H7 (cell line): ENCODE data around the gene MAPK8IP1. TPM values are rescaled to one million over a fixed set of nuclear protein-coding genes. Genes with fewer than 3 reads are reported as not detected.

Source experiments
- DNase-seq: peaks from one replicate; pipeline ENCODE4 v3.0.0; 2012
- H3K27me3 ChIP-seq: 2 replicates; pipeline ENCODE4 v1.6.0; 2011; ENCODE audit warnings: mild to moderate bottlenecking, low read length; ENCODE audit not compliant: control insufficient read depth, insufficient read depth
- H3K36me3 ChIP-seq: replicated peaks from 2 replicates; pipeline ENCODE4 v1.5.1; 2011; ENCODE audit warnings: low read length; ENCODE audit not compliant: control insufficient read depth, insufficient read depth
- H3K4me3 ChIP-seq: 2 replicates; pipeline ENCODE4 v1.5.1; 2011; ENCODE audit warnings: low read depth, mild to moderate bottlenecking, control low read depth, low read length, moderate library complexity; ENCODE audit not compliant: insufficient read depth
- total RNA-seq: library from RNA; depleted of rRNA; stranded (reverse); fragments of >200 nt; shearing (Covaris generic); gene quantifications from 2 replicates; pipeline ENCODE4 v1.2.3, GENCODE V29; 2014

The MAPK8IP1 gene
- total RNA-seq, 1 experiment from 2014 or later, result 15.3 TPM

DNA sequence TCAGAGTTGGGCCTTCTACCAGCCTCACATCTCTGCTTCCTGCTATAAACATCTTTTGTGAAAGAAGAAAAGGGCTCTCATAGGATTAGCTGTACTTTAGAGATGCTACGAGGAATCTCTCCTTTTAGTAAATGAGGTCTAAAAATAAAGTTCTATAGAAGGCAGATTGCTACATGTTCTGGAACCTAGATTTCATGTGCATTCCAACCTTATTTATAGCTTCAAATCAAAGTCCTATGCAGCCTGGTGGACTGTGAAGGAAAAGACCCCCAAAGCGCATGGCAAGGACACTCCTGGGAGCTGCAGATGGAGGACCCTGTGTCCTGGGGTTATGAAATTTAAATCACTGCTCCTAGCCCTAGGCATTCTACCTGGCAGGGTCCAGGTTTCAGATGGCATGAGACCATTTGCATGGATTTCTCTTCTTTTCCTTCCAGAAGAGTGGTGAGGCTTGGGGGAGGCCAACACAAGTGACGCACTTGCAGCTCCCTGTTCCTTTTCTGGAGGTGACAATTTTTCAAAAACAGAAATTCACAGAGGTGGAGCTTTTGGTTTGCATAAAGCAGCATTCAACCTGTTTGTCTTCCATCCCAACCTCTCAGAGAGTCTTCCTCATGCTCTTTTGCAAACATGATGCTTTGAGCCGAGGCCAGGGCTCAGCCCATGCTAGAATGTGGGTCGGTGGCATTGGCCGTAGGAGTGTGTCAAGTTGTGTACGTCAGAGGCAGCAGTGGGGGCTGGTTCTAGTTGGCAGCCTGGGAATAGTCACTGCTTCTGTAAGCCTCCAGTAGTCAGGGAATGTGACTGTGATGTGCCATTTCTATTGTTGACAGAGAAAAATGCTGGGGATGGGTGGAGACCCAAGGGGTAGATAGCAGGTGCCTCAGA is 31.9 kb upstream of the MAPK8IP1 start:
- no peak overlapping the region for H3K4me3 ChIP-seq
- H3K27me3 ChIP-seq, result no peaks in the 10 kb centered on the region; the same call in 1 of the 2 replicates

DNA sequence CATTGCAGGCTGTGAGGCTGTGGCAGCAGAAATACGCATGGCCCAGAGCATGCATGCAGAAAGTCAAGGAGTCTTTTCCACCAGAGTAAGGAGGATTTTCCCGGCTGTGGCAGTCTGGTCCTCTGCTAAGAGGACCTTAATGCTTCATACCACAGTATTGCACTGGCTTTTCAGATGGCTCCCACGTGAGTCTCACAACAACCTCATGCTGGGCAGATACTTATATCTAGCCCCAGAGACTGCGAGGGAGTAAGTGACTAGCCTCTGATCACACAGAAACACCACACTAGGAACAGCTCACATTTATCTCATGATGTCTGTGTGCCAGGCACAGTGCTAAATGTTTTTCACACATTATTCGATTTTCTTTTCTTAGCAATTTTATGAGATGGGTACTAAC is 30.1 kb upstream of the MAPK8IP1 start:
- no peak for DNase-seq
- Histone ChIP-seq H3K36me3 (peaks cover 1% of the 10 kb centered on the region; the same call in 1 of the 2 replicates), H3K4me3 (no peak overlapping the region), H3K27me3 (no peaks in the 10 kb centered on the region)

More for the DNA sequence above, 31.9 kb upstream of the MAPK8IP1 start:
- H3K36me3 ChIP-seq, result peaks cover 1% of the 10 kb centered on the region; the same call in 1 of the 2 replicates
- no peak for DNase-seq

DNA sequence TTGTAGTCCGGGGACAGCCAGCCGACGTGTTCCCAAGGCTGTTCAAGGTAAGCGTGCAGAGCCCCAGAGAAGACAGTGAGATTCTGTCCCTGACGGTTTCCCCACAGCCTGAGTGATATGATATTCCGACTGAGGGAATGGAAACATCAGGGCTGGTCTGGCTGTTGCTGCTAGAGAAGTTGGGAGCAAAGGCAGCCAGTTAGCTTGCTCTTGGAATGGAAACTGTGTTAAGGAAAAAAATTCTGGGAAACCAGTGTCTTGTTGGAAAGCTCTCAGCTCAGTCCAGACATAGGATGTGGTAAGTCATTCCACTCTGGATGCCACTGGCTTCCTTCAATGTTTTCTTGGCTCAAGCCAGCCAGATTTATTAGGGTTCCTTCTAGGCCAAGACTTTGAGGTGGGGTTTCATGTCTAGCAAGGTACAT is 29.4 kb upstream of the MAPK8IP1 start:
- Histone ChIP-seq H3K4me3 (no peak overlapping the region), H3K36me3 (peaks cover 7% of the 10 kb centered on the region), H3K27me3 (no peaks in the 10 kb centered on the region)
- DNase-seq, result no peak

DNA sequence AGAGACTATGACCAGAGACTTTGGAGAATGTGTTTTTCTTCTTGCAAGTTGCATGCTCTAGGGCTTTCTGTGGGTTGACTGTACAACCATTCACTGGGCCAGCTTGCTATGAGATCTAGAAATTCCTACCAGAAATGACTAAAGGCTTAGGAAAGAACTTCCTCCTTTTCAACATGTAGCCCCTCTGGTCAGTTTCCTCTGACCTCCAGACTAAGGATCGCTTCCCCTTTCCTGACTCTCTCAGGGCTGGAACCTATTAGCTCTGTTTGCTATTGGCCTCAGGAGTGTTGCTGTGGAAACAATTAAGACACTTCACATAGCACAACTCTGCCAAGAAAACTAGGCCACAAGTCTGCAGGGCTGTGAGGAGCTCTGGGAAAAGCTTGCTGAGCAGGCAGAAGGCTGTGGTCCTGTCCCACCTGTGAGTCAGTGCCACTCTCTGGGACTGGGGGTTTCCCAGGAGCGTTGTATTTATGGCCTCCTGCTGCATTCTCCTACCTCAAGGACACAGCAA is 27.4 kb upstream of the MAPK8IP1 start:
- H3K27me3 ChIP-seq, result no peaks in the 10 kb centered on the region
- H3K36me3 ChIP-seq, result peaks cover 15% of the 10 kb centered on the region
- DNase-seq, result no peak
- H3K4me3 ChIP-seq, result no peak overlapping the region

DNA sequence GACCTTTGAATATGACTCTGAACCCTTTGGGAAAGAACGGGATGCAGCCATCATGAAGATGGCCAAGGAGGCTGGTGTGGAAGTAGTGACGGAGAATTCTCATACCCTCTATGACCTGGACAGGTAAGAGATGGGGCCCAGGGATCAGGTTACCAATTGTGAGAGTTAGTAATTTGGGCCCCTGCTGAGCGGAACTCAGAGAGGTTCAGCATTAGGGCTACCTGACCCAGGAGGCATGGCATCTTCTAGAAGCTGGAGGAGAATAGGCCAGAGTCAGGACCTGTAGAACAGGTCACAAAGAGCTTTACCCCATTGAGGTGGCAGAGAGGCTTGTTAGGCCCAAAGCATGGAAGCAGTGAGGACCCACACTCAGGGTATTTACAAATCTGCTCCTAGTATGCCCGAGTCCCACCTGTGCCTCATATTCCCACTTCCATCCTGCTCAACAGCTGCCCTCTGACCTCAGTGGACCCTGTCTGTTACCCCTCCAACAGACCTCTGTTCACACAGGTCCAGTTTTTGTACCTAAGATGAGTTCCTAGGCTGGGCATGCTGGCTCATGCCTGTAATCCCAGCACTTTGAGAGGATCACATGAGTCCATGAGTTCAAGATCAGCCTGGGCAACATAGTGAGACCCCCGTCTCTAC is 26.6 kb upstream of the MAPK8IP1 start:
- H3K27me3 ChIP-seq, result no peaks in the 10 kb centered on the region
- no peak for DNase-seq
- peaks cover 18% of the 10 kb centered on the region for H3K36me3 ChIP-seq
- no peak overlapping the region for H3K4me3 ChIP-seq

DNA sequence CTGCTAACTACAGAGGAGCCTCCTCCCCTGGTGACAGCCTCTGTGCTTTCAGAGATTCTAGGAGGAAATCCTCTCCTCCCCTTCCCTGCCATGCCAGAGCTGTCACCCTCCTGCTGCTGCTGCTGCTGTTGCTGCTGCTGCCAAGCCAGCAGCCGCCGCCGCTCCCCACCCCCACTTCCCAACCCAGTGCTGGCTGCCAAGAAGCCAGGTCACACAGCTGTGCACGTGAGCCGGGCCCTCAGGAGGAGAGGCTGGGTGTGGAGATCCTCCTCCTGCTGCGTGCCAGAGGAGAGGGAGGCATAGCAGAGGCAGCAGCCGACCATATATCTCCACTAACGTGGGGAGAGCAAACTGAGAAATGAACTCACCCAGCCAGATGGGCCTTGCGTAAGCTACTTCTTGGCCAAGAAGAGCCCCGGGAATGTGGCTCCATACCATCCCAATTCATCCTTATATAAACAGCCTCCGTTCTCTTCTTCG is 25.8 kb upstream of the MAPK8IP1 start:
- DNase-seq, result peak; percentile 87
- Histone ChIP-seq H3K4me3 (no peak overlapping the region), H3K27me3 (no peaks in the 10 kb centered on the region), H3K36me3 (peaks cover 19% of the 10 kb centered on the region)

DNA sequence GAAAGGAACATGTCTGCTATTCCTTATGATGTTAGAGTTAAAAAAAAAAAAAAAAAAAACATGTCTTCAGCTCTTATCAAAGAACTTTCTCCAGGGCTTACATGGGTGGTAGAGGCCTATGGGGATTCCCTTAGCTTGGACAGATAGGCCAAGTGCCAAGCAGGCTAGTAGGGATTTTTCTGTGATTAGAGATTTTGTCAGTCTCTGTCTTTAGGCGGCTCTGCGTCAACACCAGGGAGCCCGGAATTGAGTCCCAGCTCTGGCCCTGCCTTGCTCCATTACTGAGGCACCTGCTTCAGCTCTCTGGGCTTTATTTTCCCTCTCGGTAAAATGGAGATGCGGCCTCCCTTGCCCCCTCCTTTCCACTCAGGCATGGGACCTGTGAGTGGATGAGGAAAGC is 25.1 kb upstream of the MAPK8IP1 start:
- Histone ChIP-seq H3K27me3 (no peaks in the 10 kb centered on the region), H3K4me3 (no peak overlapping the region), H3K36me3 (peaks cover 19% of the 10 kb centered on the region)
- no peak for DNase-seq

DNA sequence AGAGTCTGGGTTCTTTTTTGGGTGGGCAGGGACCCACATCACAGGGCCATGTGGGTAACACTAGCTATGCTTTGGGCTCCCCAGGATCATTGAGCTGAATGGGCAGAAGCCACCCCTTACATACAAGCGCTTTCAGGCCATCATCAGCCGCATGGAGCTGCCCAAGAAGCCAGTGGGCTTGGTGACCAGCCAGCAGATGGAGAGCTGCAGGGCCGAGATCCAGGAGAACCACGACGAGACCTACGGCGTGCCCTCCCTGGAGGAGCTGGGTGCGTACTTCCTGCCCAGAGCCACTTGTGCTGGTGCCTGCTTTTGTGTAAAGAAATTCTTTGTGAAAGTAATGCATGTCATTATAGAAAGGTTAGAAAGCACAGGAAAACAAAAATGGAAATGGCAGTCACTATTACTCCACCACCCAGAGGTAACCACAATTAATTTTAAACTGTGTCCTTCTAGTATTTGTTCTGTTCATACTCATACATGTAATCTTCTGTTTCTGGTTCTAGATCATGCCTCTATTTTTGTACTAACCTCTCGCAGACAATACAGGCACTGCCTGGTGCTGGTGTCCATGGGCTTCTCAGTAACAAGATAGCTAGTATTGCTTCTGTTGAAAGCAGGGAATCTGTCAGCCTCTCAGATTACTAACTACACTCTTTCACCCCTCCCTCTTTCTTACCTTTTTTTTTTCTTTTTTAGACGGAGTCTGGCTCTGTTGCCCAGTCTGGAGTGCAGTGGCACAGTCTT is 24.5 kb upstream of the MAPK8IP1 start:
- H3K36me3 ChIP-seq, result peaks cover 19% of the 10 kb centered on the region
- H3K4me3 ChIP-seq, result no peak overlapping the region
- H3K27me3 ChIP-seq, result no peaks in the 10 kb centered on the region
- no peak for DNase-seq

DNA sequence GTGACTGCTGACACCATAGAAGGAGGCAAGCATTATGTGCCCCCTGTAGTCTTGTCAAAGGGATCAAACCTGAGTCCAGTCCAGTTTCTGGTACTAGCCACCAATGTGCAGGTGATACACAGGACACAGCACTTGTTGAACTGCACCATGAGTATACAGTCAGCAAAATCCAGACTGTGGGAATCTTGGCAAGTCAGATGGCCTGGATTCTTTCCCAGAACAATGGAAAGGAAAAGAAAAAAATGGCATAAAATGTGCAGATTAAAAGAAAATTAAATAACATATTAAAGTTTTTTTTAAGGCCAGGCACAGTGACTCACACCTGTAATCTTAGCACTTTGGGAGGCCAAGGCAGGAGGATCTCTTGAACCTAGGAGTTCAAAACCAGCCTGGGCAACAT is 21.4 kb upstream of the MAPK8IP1 start:
- H3K27me3 ChIP-seq, result no peaks in the 10 kb centered on the region
- H3K4me3 ChIP-seq, result no peak overlapping the region
- DNase-seq, result no peak
- H3K36me3 ChIP-seq, result peaks cover 22% of the 10 kb centered on the region

DNA sequence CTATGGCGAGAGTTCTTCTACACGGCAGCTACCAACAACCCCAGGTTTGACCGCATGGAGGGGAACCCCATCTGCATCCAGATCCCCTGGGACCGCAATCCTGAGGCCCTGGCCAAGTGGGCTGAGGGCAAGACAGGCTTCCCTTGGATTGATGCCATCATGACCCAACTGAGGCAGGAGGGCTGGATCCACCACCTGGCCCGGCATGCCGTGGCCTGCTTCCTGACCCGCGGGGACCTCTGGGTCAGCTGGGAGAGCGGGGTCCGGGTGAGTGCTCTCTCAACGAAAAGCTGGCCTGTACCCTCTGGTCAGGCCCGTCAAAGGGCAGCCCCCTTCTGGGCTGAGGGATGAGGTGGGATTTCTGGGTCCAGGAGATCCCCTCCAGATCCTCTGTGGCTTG is 15.9 kb upstream of the MAPK8IP1 start:
- no peak overlapping the region for H3K4me3 ChIP-seq
- H3K36me3 ChIP-seq, result peaks cover 19% of the 10 kb centered on the region
- H3K27me3 ChIP-seq, result no peaks in the 10 kb centered on the region
- no peak for DNase-seq

DNA sequence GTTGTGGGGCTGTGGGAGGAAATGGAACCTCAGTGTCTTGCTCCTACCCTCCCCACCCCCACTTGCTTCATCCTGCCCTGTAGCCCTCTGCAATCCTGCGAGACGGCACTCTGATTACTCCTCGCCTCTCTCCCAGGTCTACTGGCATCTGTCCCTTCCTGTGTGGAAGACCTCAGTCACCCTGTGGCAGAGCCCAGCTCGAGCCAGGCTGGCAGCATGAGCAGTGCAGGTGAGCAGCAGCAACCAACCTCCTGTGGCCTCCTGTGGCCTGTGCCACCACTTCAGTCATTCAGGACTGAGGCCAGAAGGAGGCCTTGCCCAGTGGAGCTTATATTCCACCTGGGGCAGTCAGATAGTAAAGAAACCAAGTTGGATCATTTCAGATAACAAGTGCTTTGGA is 14.7 kb upstream of the MAPK8IP1 start:
- H3K27me3 ChIP-seq, result no peaks in the 10 kb centered on the region
- no peak overlapping the region for H3K4me3 ChIP-seq
- no peak for DNase-seq
- peaks cover 19% of the 10 kb centered on the region for H3K36me3 ChIP-seq

DNA sequence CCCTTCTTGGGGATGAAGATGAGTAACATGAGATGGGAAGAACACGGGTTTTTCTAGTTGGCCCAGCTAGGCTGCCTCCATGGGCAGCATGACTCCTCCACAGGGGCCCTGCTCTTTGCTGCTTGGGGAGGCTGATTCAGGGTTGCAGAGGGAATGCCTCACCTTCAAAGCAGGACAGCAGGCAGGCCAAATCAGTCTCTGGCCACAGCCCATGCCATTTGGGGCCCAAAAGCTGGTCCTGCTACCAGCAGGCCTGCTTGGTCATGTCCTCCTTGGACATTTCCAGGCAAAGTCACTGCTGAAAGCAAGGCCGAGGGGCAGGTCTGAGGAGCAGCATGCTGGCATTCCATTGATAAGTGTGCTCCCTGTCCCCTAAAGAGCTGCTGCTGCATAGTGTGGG is 13.8 kb upstream of the MAPK8IP1 start:
- no peak overlapping the region for H3K4me3 ChIP-seq
- H3K36me3 ChIP-seq, result peaks cover 19% of the 10 kb centered on the region
- H3K27me3 ChIP-seq, result no peaks in the 10 kb centered on the region
- DNase-seq, result no peak

DNA sequence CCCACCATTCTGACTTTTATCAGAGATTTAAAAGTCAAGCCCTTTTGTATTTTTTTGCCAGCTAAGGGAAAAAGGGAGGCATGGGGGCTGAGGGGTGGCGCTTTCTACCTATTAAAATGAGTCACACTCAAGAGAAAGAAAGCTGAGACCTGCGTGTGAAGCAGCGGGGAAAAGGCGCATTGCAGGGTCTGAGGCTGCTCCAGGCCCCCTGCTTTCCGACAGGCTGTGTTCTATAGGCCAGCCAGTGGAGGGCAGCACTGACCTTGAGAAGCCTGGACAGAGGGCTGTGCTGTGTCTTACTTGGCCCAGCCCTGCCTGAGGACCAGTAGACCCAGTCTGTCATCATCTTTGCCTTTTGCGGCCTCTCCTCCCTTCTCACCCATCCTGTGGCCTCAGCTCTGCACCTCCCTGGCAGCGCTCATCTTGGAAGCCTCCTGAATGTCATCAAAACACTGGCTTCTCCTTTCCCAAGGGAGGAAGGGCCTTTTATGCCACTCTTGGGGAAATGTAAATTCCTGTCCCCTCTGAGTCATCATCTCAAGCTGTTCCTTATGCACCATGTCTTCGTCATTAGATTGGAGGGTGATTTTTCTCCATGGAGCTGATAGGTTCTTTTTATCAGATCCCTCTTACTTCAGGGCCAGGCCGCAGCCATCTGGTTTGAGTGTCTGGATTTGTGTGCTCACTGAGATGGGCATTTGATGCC is 12.6 kb upstream of the MAPK8IP1 start:
- peak; percentile 92 for DNase-seq
- H3K27me3 ChIP-seq, result no peaks in the 10 kb centered on the region
- no peak overlapping the region for H3K4me3 ChIP-seq
- H3K36me3 ChIP-seq, result peaks cover 18% of the 10 kb centered on the region

DNA sequence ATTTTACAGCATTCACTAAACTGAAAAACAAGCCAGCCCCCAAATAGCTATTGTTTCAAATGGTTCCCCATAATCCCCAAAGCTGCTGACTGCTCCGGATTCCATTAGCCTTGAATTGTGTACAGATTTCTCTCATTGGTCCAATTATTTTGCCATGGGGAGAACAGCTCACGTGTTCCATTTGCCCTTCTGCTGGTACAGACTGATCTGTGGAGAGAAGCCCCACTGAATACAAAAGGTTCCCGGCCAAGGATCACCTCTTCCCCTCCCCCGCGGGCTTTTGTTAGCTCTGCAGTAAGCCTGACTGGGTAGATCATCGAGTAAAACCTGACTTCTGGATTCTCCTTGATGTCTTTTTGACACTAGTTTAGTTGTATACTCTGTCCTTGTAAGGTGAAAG is 9.1 kb upstream of the MAPK8IP1 start:
- H3K4me3 ChIP-seq, result no peak overlapping the region
- H3K36me3 ChIP-seq, result peaks cover 4% of the 10 kb centered on the region
- peak; percentile 62 for DNase-seq
- H3K27me3 ChIP-seq, result no peaks in the 10 kb centered on the region
